ENCODE measurements around the gene CNPY1. TPM values are rescaled to one million over a fixed set of nuclear protein-coding genes. Genes with fewer than 3 reads are reported as not detected.

The CNPY1 gene
- total and polyA plus RNA-seq, 5 donors, result not detected

DNA sequence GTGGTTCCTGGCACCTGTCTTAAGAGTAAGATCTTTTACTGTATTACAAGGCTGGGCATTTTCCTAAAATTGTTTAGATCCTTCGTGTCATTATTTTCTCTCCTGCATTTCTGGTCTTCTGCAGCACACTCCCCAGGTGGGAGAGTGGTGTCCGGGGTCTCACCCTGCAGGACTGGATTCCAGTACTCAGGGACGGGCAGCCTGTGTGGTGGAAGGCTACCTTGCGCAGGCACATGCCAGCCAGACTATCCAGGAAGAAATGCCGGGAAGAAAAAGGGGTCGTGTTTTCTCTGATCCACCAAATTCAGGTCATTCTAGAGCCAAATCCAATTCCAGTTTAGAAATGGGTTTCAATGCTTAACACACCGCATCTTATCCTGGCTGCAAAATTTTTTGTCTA is 27.7 kb downstream of the CNPY1 start:
- ATAC-seq (no peak), DNase-seq (no peak)
- Histone ChIP-seq H3K27ac (ENCODE audit: low read length) (no peak overlapping the region), H3K4me1 (ENCODE audit: control insufficient read depth, insufficient read depth, low read length) (no peaks in the 10 kb centered on the region), H3K27me3 (ENCODE audit: control insufficient read depth, insufficient read depth) (peaks cover 2% of the 10 kb centered on the region), H3K9me3 (ENCODE audit: control insufficient read depth, low read length) (no peaks in the 10 kb centered on the region), H3K4me3 (ENCODE audit: low read length) (no peak overlapping the region)
- 86% methylated on average over 7 of the region's 7 CpGs for WGBS
- intact Hi-C loops (cut with DNase I), result no loop called here

DNA sequence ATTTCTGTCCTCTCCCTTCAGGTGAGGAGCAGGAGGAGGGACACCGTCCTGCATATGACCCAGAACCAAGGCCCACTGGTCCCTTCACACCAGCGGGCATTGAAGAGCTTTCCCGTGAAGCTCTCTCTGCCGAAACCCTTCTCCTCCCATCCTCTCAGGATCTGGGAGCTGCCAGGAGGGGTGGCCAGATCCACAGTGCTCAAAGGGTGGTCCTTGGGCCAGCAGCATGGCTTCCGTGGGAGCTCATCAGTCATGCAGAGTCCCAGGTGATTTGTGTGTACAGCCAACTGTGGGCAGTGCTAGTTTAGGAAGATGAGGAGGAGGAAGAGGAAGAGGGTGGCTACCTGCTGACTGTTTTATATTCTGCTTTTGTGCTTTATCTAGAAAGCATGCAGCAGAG is 28.4 kb downstream of the CNPY1 start:
- Histone ChIP-seq H3K27ac (ENCODE audit: low read length) (no peak overlapping the region), H3K27me3 (ENCODE audit: control insufficient read depth, insufficient read depth) (peaks cover 2% of the 10 kb centered on the region), H3K9me3 (ENCODE audit: control insufficient read depth, low read length) (no peaks in the 10 kb centered on the region), H3K4me3 (ENCODE audit: low read length) (no peak overlapping the region), H3K4me1 (ENCODE audit: control insufficient read depth, insufficient read depth, low read length) (no peaks in the 10 kb centered on the region)
- ATAC-seq, result no peak
- WGBS, result 83% methylated on average over 5 of the region's 5 CpGs
- no peak for DNase-seq
- intact Hi-C loops (cut with DNase I), result no loop called here

DNA sequence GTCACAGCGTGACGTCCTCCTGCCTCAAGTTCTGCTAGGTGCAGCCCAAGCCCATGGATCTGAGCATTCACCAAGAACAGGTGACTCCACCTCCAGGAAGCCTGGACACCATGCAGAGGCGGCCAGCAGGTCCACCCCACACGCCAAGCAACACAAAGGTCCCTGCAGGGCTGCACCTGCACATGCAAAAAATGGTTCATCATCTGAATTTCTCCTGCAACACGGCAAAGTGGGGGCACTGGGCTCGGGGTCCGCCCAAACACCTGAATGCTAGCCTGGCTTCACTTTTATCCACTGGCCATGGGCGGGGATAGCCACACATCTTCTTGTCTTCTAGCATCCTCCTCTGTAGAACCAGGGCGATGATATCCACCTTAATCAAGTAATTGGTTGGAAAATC is 28.9 kb downstream of the CNPY1 start:
- Histone ChIP-seq H3K4me1 (ENCODE audit: control insufficient read depth, insufficient read depth, low read length) (no peaks in the 10 kb centered on the region), H3K9me3 (ENCODE audit: control insufficient read depth, low read length) (no peaks in the 10 kb centered on the region), H3K27ac (ENCODE audit: low read length) (no peak overlapping the region), H3K27me3 (ENCODE audit: control insufficient read depth, insufficient read depth) (peaks cover 2% of the 10 kb centered on the region), H3K4me3 (ENCODE audit: low read length) (no peak overlapping the region)
- ATAC-seq (no peak), DNase-seq (no peak)
- intact Hi-C loops (cut with DNase I), result no loop called here
- 79% methylated on average over 9 of the region's 9 CpGs for WGBS

DNA sequence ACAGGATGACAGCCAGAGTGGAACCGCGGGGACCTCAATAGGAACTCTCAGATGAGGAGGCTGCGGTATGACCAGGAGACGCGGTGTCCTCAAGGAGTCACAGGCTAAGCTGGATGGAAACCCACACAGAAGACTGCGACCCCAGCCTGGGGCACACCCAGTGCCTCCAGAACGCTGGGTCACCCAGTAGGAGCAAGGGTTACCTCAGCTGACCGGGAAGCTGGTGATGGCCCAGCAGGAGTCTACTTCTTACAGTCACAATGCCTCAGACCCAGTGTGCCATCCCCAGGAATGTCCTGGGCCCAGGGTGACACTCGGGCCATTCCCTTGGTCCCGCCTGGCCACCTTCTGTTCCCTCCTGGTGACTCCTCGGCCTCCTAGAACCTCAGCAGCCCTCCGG is 29.9 kb downstream of the CNPY1 start:
- DNase-seq, result no peak
- no peak overlapping the region for H3K4me3 ChIP-seq (ENCODE audit: low read length)
- intact Hi-C loops (cut with DNase I), result no loop called here
- H3K27me3 ChIP-seq (ENCODE audit: control insufficient read depth, insufficient read depth), result peaks cover 5% of the 10 kb centered on the region
- H3K4me1 ChIP-seq (ENCODE audit: control insufficient read depth, insufficient read depth, low read length), result no peaks in the 10 kb centered on the region
- WGBS, result 83% methylated on average over 12 of the region's 12 CpGs
- H3K27ac ChIP-seq (ENCODE audit: low read length), result no peak overlapping the region
- no peak for ATAC-seq
- H3K9me3 ChIP-seq (ENCODE audit: control insufficient read depth, low read length), result no peaks in the 10 kb centered on the region

DNA sequence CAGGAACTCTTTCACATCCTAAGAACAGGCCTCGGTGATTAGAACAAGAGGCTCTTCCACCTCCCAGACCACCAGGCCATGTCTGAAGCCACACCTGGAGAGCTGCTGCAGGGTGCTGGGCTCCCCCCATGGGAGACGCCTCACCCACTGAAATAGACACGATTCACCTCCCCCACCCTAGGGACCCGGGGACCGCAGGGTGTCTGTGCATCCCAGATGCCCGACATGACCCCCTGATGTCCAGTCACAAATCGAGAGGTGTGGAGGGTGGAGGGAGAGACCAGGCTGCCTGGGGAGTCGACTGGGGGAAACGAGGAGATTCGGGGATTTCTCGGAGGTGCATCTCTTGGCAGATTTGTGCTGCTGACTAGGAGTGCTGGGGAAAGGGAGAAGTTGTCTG is 31.0 kb downstream of the CNPY1 start:
- Histone ChIP-seq H3K27ac (ENCODE audit: low read length) (no peak overlapping the region), H3K9me3 (ENCODE audit: control insufficient read depth, low read length) (no peaks in the 10 kb centered on the region), H3K27me3 (ENCODE audit: control insufficient read depth, insufficient read depth) (peaks cover 9% of the 10 kb centered on the region), H3K4me3 (ENCODE audit: low read length) (no peak overlapping the region), H3K4me1 (ENCODE audit: control insufficient read depth, insufficient read depth, low read length) (no peaks in the 10 kb centered on the region)
- WGBS, result 61% methylated on average over 11 of the region's 11 CpGs
- DNase-seq (no peak), ATAC-seq (no peak)
- intact Hi-C loops (cut with DNase I), result no loop called here

DNA sequence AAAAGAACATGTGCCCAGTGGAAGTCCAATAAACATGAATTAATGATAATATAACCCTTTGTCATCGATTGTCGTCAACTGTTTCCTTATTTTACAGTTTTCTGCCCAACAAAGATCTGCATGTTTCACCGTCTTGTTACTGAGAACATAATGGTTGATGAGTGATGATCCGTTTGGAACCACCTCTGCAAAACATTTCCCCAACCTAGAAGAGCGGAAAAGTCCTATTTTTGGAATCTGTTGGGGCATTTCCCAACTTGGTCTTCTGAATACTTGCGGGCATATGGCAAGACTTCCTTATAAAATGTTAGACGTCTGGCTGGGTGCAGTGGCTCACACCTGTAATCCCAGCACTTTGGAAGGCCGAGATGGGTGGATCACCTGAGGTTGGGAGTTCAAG is 32.1 kb downstream of the CNPY1 start:
- Histone ChIP-seq H3K27me3 (ENCODE audit: control insufficient read depth, insufficient read depth) (peaks cover 9% of the 10 kb centered on the region), H3K4me3 (ENCODE audit: low read length) (no peak overlapping the region), H3K27ac (ENCODE audit: low read length) (no peak overlapping the region), H3K9me3 (ENCODE audit: control insufficient read depth, low read length) (no peaks in the 10 kb centered on the region), H3K4me1 (ENCODE audit: control insufficient read depth, insufficient read depth, low read length) (no peaks in the 10 kb centered on the region)
- DNase-seq, result no peak
- ATAC-seq, result no peak
- 86% methylated on average over 8 of the region's 8 CpGs for WGBS
- intact Hi-C loops (cut with DNase I), result no loop called here

DNA sequence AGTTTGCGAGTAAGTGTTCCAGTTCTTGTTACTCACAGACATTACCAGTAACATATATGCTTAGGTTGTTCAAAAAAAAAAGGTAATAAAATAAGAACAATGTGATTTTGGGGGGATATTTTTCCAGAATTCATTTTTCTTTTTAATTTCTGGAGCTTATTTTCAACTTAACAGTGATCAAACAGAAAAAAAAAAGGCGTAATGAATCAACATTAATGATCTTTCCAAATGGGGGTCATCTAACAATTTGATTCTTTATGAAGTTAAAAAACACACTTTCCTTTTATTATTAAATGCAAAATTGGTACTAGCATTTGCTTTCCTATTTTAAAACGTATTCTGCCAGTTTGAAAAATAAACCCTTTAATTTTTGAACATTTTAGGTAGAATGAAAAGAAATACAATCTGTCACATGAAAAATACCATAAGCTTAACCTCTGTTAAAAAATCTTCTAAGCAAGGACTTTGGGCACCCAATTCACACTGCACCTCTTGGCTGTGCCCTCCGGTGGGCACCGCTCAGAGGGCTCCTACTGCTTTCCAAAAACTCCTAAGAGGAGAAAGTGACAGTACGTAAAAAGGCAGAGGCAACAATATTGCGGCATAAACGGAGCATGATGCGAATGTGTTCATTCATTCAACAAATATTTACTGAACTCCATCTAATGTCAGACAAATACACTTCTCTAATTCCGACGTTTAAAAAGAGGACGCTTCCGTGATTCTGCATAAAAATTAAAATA is 32.6 kb downstream of the CNPY1 start:
- ATAC-seq, result no peak
- no peaks in the 10 kb centered on the region for H3K4me1 ChIP-seq (ENCODE audit: control insufficient read depth, insufficient read depth, low read length)
- WGBS, result 78% methylated on average over 13 of the region's 13 CpGs
- H3K27me3 ChIP-seq (ENCODE audit: control insufficient read depth, insufficient read depth), result peaks cover 9% of the 10 kb centered on the region
- no peak for DNase-seq
- no peaks in the 10 kb centered on the region for H3K9me3 ChIP-seq (ENCODE audit: control insufficient read depth, low read length)
- no peak overlapping the region for H3K27ac ChIP-seq (ENCODE audit: low read length)
- no peak overlapping the region for H3K4me3 ChIP-seq (ENCODE audit: low read length)
- intact Hi-C loops (cut with DNase I), result no loop called here

DNA sequence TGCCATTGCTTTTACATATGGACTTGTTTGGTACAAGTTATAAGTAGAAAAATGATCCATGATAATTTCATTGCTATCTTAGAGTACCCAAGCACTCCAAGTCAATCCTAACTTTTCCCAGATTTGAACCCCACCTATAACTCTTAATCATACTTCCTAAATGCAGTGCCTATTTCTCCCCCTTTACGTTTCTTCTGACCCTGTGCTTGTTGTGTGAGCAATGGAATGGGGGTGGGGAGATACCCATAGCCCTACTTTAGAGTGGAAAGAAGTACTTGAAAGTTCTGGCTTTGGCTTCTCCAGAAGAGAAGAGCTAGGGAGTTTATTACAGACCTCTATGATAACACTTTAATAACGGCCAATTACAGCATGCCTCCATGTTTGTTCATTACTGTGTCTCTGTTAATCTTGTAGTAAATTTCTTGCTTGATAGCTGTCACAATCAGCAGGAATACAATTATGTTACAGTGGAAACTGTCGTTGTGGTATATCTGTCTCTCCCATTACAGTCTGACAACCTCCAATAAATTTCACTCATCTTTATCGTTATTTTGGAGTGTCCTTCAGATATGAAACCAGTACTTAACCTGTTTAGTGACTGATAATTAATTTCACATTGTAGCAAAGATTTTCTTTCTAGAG is 34.0 kb downstream of the CNPY1 start:
- Histone ChIP-seq H3K9me3 (ENCODE audit: control insufficient read depth, low read length) (no peaks in the 10 kb centered on the region), H3K4me1 (ENCODE audit: control insufficient read depth, insufficient read depth, low read length) (no peaks in the 10 kb centered on the region), H3K4me3 (ENCODE audit: low read length) (no peak overlapping the region), H3K27me3 (ENCODE audit: control insufficient read depth, insufficient read depth) (peaks cover 11% of the 10 kb centered on the region), H3K27ac (ENCODE audit: low read length) (no peak overlapping the region)
- ATAC-seq, result no peak
- WGBS, result 28% methylated on average over 4 of the region's 4 CpGs
- no peak for DNase-seq
- intact Hi-C loops (cut with DNase I), result no loop called here

DNA sequence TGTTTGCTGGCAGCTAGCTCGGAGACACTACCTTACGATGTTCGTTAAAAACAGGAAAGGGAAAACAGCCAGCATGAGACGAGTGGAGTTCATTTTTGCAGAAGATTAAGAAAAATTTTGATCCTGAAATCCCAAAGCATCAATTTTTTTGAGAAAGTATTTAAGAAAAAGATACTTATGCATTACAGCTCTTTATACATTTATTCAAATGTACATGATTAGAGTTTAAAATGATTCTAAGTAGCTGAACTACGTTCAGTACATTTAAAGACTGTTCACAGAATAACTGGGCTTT is 34.7 kb downstream of the CNPY1 start:
- H3K9me3 ChIP-seq (ENCODE audit: control insufficient read depth, low read length), result no peaks in the 10 kb centered on the region
- intact Hi-C loops (cut with DNase I), result no loop called here
- H3K4me1 ChIP-seq (ENCODE audit: control insufficient read depth, insufficient read depth, low read length), result no peaks in the 10 kb centered on the region
- ATAC-seq (no peak), DNase-seq (no peak)
- H3K27ac ChIP-seq (ENCODE audit: low read length), result no peak overlapping the region
- no peak overlapping the region for H3K4me3 ChIP-seq (ENCODE audit: low read length)
- 18% methylated on average over 5 of the region's 5 CpGs for WGBS
- H3K27me3 ChIP-seq (ENCODE audit: control insufficient read depth, insufficient read depth), result peaks cover 11% of the 10 kb centered on the region

DNA sequence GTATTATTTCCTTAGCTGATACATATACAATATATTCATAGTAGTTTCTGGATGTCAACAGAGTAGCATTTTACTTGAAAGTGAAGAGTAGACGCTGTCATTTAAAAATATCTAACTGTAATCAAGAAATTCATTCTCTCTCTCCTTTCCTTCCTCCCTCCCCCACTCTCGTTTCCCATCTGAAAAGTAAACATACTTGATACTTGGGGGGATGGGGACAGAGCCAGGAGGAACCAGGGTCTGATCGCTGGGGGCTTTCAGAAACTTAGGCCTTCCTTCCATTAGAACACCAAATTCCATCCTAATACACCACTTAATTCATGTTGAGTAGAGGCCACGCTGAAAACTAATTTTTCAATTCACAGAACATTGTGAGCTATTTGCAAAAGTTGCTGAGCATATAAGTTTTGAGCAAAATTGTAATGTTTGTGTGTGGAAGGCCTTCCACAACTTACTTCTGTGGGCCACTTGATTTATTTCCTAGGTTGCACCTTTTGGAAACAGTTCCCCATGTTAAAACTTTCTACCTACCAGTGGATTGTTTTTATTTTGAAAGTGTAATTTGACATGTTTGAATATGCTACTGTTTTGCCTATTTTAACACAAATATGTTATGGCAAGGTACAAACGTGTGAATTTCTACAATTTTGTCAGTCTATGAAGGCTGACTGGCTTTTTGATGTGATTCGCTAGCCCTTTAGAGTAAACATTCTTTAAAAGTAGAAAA is 35.2 kb downstream of the CNPY1 start:
- no peaks in the 10 kb centered on the region for H3K4me1 ChIP-seq (ENCODE audit: control insufficient read depth, insufficient read depth, low read length)
- no peaks in the 10 kb centered on the region for H3K9me3 ChIP-seq (ENCODE audit: control insufficient read depth, low read length)
- no peak overlapping the region for H3K4me3 ChIP-seq (ENCODE audit: low read length)
- intact Hi-C loops (cut with DNase I), result no loop called here
- no peak for ATAC-seq
- H3K27ac ChIP-seq (ENCODE audit: low read length), result no peak overlapping the region
- H3K27me3 ChIP-seq (ENCODE audit: control insufficient read depth, insufficient read depth), result peaks cover 11% of the 10 kb centered on the region
- 8% methylated on average over 6 of the region's 6 CpGs for WGBS
- DNase-seq, result no peak

DNA sequence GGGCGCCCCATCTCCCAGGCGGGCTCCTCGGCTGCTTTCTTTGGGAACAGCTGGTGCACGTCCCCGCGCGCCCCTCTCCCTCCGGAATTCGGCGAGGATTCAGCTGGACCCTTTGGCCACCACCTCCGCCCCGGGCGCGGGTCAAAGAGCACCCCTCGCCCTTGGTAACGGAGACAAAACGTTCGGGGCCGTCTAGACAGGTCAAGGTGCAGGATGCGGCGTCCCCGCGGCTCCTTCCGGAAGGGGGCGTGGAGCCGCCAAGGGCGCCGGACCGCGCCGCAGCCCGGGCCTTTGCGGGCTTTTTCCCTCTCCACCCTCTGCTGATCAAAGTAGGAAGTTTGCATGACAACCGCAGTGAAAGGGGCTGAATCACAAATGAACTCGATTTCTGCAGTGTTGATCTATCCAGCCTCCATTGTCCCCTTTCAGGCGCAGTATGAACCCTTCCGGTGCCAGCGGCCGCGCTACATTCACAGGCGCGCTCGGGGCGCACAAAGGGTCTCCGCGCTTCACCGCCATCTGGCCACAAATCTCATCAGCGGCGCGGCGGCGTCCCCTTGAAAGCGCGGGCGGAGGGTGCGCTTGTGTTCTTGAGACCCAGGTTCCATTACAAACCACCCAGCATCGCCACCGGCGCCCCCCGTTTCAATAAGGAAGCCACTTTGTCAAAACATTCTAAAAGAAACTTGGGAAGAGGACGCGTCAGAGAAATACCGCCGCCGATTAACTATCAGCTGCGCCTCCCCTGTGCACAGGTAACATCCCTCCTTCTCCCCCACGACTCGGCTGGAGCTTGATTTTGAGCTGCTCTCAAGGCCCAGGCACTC is 36.4 kb downstream of the CNPY1 start:
- ATAC-seq (no peak), DNase-seq (no peak)
- Histone ChIP-seq H3K27me3 (ENCODE audit: control insufficient read depth, insufficient read depth) (peaks cover 11% of the 10 kb centered on the region), H3K9me3 (ENCODE audit: control insufficient read depth, low read length) (no peaks in the 10 kb centered on the region), H3K4me1 (ENCODE audit: control insufficient read depth, insufficient read depth, low read length) (no peaks in the 10 kb centered on the region), H3K4me3 (ENCODE audit: low read length) (no peak overlapping the region), H3K27ac (ENCODE audit: low read length) (no peak overlapping the region)
- intact Hi-C loops (cut with DNase I), result no loop called here
- whole genome bisulfite sequencing, result 2% methylated on average over 68 of the region's 68 CpGs
